Measurements from ENCODE around the gene GJC2.

Gene GJC2

DNA sequence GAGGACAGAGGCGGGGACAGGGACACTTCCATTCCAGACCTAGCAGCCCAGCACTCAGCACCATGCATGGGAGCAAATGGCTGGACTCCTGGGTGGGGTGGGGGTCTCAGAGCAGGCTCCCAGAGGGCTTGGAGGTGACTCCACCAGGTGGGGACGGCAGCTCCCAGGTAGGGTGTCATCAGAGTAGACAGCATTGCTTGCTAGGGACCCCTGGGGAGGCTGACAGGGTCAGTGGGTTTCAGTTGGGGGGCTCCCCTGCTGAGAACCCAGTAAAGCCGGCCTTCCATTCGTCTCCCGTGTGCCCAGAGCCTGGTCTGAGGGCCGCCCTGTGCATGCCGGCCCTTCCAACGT, 4.8 kb upstream of the GJC2 start:
- Histone ChIP-seq H3K4me1 (ENCODE audit: control insufficient read depth, insufficient read depth, low read length) (peaks cover 19% of the 10 kb centered on the region), H3K36me3 (ENCODE audit: control insufficient read depth, insufficient read depth, low read length) (no peaks in the 10 kb centered on the region), H3K9me3 (ENCODE audit: control insufficient read depth, low read length) (no peaks in the 10 kb centered on the region), H3K27me3 (ENCODE audit: control insufficient read depth, insufficient read depth, low read length, poor library complexity, severe bottlenecking) (no peaks in the 10 kb centered on the region), H3K4me3 (ENCODE audit: insufficient read depth, low read depth, low read length) (no peak overlapping the region), H3K27ac (ENCODE audit: insufficient read depth, low read depth, low read length, poor library complexity, severe bottlenecking) (no peak overlapping the region)
- WGBS, 2 experiments: 91 to 94% methylated on average over 8 of the region's 8 CpGs

DNA sequence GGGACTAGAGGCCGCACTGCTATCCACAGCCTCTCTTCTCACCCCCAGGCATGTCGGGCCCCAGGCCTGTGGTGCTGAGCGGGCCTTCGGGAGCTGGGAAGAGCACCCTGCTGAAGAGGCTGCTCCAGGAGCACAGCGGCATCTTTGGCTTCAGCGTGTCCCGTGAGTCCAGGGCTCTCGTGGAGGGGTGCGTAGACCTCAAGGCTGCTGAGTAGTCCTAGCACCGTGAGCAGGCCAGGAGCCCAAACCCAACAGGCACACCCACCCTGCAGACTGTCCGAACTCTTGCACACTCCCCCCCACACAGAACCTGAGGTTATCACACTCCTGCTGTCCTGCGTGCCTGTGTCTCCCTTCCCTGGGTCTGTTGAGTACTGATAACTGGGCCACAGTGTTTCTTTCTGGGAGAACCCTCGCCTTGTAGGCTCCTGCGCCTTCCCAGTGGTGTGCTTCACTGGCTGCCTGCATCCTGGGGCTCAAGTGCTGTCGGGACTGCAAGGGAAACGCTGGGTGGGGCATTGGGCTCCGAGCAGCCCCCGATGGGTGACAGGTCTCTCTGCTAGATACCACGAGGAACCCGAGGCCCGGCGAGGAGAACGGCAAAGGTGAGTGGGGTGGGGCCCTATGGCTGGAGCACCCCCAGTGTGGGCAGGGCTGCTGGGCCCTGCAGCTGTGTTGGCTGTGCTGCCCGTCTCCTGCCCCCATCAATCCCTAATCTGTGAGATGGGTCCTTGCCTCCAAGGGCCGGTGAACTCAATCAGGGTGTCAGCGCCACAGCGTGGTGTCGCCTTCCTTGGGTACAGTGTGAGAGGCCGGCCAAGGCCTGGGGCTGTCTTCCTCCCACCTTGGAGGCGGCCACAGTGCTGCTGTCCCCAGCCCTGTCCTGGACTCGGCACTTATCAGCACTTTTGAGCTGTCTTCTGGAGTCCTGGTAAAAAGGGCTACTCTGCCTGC, 4.0 kb upstream of the GJC2 start:
- H3K36me3 ChIP-seq (ENCODE audit: control insufficient read depth, insufficient read depth, low read length): no peaks in the 10 kb centered on the region
- WGBS, 2 experiments: 95% methylated on average over 31 of the region's 31 CpGs
- no peaks in the 10 kb centered on the region for H3K9me3 ChIP-seq (ENCODE audit: control insufficient read depth, low read length)
- no peak overlapping the region for H3K27ac ChIP-seq (ENCODE audit: insufficient read depth, low read depth, low read length, poor library complexity, severe bottlenecking)
- no peaks in the 10 kb centered on the region for H3K27me3 ChIP-seq (ENCODE audit: control insufficient read depth, insufficient read depth, low read length, poor library complexity, severe bottlenecking)
- H3K4me3 ChIP-seq (ENCODE audit: insufficient read depth, low read depth, low read length): no peak overlapping the region
- peaks cover 23% of the 10 kb centered on the region for H3K4me1 ChIP-seq (ENCODE audit: control insufficient read depth, insufficient read depth, low read length)

DNA sequence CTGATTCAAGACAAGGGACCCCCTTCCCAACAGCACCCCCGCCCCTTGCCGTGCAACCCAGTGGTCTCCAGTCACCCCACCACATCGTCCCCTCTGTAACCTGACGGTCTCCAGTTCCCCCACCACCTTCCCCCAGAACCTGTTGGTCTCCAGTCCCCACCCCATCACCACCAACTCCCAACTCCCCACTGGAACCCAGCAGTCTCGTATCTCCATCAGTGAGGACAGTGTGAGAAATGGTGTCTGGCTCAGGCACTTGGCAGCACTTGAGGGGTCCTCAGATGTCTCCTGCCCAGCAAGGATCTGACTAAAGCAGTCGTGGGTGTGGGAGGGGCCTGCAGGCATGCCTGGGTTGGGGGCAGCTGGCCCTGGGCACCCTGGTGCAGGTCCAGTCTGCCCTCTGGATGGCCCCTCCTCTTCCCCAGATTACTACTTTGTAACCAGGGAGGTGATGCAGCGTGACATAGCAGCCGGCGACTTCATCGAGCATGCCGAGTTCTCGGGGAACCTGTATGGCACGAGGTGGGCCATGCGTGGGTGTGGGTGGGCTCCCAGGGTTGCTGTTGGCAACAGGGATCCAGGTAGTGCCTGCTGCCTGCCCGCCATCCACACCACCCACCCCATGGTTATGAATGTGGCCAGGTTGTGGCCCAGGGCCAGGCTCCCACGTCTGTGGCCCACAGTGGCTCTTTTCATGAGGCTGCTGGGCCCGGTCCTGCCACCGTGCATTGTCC, 3.1 kb upstream of the GJC2 start:
- 93 to 94% methylated on average over 18 of the region's 18 CpGs for WGBS, 2 experiments
- Histone ChIP-seq H3K9me3 (ENCODE audit: control insufficient read depth, low read length) (no peaks in the 10 kb centered on the region), H3K27ac (ENCODE audit: insufficient read depth, low read depth, low read length, poor library complexity, severe bottlenecking) (no peak overlapping the region), H3K27me3 (ENCODE audit: control insufficient read depth, insufficient read depth, low read length, poor library complexity, severe bottlenecking) (no peaks in the 10 kb centered on the region), H3K4me1 (ENCODE audit: control insufficient read depth, insufficient read depth, low read length) (peaks cover 16% of the 10 kb centered on the region), H3K4me3 (ENCODE audit: insufficient read depth, low read depth, low read length) (no peak overlapping the region), H3K36me3 (ENCODE audit: control insufficient read depth, insufficient read depth, low read length) (no peaks in the 10 kb centered on the region)

DNA sequence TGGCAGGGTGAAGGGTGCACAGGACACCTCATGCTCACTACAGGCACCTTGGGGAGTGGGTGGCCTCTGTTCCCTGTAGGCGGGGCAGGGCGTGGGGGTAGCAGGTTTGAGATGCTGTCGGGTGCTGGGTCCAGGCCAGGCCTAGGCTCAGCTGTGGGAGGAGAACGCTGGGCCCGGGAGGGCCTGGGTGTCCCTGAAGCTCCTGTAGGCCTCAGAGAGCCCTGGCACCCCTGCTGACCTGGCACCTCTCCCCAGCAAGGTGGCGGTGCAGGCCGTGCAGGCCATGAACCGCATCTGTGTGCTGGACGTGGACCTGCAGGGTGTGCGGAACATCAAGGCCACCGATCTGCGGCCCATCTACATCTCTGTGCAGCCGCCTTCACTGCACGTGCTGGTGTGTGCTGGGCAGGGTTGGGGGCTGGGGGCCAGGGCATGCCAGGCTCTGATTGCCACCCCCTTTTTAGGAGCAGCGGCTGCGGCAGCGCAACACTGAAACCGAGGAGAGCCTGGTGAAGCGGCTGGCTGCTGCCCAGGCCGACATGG, 2.5 kb upstream of the GJC2 start:
- no peak overlapping the region for H3K4me3 ChIP-seq (ENCODE audit: insufficient read depth, low read depth, low read length)
- H3K9me3 ChIP-seq (ENCODE audit: control insufficient read depth, low read length): no peaks in the 10 kb centered on the region
- H3K36me3 ChIP-seq (ENCODE audit: control insufficient read depth, insufficient read depth, low read length): no peaks in the 10 kb centered on the region
- 94 to 95% methylated on average over 20 of the region's 20 CpGs for WGBS, 2 experiments
- peaks cover 16% of the 10 kb centered on the region for H3K4me1 ChIP-seq (ENCODE audit: control insufficient read depth, insufficient read depth, low read length)
- no peak overlapping the region for H3K27ac ChIP-seq (ENCODE audit: insufficient read depth, low read depth, low read length, poor library complexity, severe bottlenecking)
- H3K27me3 ChIP-seq (ENCODE audit: control insufficient read depth, insufficient read depth, low read length, poor library complexity, severe bottlenecking): no peaks in the 10 kb centered on the region

DNA sequence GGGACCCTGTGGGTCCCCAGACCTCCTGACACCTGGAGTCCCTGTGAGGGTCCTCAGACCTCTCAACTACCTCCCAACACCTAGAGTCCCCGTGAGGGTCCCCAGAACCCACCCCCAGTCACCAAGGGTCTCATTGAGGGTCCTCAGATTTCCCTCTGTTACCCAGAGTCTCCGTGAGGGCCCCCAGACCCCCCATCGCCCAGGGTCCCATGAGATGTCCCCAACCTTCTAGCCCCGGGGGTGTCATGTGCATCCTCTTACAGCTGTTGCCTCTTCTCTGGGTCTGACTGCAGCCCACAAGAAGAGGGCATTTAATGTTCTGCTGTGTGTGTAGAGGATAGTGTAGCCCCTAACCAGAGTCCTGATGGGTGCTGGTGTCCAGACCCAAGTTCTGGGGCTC, 2.0 kb upstream of the GJC2 start:
- no peaks in the 10 kb centered on the region for H3K36me3 ChIP-seq (ENCODE audit: control insufficient read depth, insufficient read depth, low read length)
- H3K27ac ChIP-seq (ENCODE audit: insufficient read depth, low read depth, low read length, poor library complexity, severe bottlenecking): no peak overlapping the region
- WGBS, 2 experiments: 92 to 96% methylated on average over 4 of the region's 4 CpGs

DNA sequence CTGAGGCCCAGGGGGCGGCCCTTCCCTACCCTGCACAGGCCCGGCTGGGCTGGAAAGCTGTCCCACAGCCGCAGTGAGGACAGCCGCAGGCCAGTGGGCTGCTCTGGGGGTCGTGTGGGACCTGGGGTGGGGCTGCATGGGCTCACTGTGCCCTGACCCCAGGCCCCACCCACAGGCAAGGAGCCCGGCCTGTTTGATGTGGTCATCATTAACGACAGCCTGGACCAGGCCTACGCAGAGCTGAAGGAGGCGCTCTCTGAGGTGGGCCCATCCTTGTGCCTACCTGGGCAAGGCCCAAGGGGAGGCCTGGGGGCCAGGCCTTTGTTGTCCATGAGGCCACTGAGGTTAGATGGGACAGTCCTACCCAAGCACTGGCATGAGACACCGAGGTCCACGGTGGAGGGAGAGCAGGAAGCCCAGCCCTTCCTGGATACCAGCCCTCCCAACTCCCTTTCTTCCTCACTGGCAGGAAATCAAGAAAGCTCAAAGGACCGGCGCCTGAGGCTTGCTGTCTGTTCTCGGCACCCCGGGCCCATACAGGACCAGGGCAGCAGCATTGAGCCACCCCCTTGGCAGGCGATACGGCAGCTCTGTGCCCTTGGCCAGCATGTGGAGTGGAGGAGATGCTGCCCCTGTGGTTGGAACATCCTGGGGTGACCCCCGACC, 1.4 kb upstream of the GJC2 start:
- H3K27me3 ChIP-seq (ENCODE audit: control insufficient read depth, insufficient read depth, low read length, poor library complexity, severe bottlenecking): no peaks in the 10 kb centered on the region
- WGBS, 2 experiments: 92 to 94% methylated on average over 18 of the region's 18 CpGs
- no peaks in the 10 kb centered on the region for H3K36me3 ChIP-seq (ENCODE audit: control insufficient read depth, insufficient read depth, low read length)
- H3K4me3 ChIP-seq (ENCODE audit: insufficient read depth, low read depth, low read length): no peak overlapping the region
- H3K9me3 ChIP-seq (ENCODE audit: control insufficient read depth, low read length): no peaks in the 10 kb centered on the region
- no peak overlapping the region for H3K27ac ChIP-seq (ENCODE audit: insufficient read depth, low read depth, low read length, poor library complexity, severe bottlenecking)
- H3K4me1 ChIP-seq (ENCODE audit: control insufficient read depth, insufficient read depth, low read length): peaks cover 16% of the 10 kb centered on the region

More for the DNA sequence above, 2.0 kb upstream of the GJC2 start:
- peaks cover 16% of the 10 kb centered on the region for H3K4me1 ChIP-seq (ENCODE audit: control insufficient read depth, insufficient read depth, low read length)
- H3K9me3 ChIP-seq (ENCODE audit: control insufficient read depth, low read length): no peaks in the 10 kb centered on the region
- H3K27me3 ChIP-seq (ENCODE audit: control insufficient read depth, insufficient read depth, low read length, poor library complexity, severe bottlenecking): no peaks in the 10 kb centered on the region
- H3K4me3 ChIP-seq (ENCODE audit: insufficient read depth, low read depth, low read length): no peak overlapping the region

DNA sequence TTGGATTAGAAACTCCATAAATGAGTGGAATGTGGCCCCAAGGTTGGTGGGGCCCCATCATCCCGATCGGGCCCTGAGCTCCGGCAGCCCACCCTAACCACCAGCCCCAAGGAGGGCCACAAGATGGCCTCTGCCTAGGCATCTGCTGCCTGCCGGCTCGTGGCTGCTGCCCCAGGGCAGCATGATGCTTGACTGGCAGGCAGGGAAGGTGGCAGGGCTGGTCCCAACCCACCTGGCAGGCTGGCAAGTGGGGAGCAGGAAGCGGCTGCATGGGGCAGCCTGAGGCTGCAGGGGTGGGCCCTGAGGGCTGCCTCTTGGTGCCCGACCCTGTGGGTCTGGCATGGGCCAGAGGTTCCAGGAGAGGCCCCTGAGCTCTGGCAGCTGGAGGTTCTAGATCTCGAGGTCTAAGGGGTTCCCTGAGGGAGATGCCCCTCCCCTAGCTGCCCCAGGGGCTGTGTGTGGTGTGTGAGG, 760 bp upstream of the GJC2 start:
- no peaks in the 10 kb centered on the region for H3K9me3 ChIP-seq (ENCODE audit: control insufficient read depth, low read length)
- no peak overlapping the region for H3K27ac ChIP-seq (ENCODE audit: insufficient read depth, low read depth, low read length, poor library complexity, severe bottlenecking)
- no peaks in the 10 kb centered on the region for H3K27me3 ChIP-seq (ENCODE audit: control insufficient read depth, insufficient read depth, low read length, poor library complexity, severe bottlenecking)
- peaks cover 16% of the 10 kb centered on the region for H3K4me1 ChIP-seq (ENCODE audit: control insufficient read depth, insufficient read depth, low read length)
- no peaks in the 10 kb centered on the region for H3K36me3 ChIP-seq (ENCODE audit: control insufficient read depth, insufficient read depth, low read length)
- WGBS, 2 experiments: 89 to 92% methylated on average over 8 of the region's 8 CpGs
- no peak overlapping the region for H3K4me3 ChIP-seq (ENCODE audit: insufficient read depth, low read depth, low read length)

DNA sequence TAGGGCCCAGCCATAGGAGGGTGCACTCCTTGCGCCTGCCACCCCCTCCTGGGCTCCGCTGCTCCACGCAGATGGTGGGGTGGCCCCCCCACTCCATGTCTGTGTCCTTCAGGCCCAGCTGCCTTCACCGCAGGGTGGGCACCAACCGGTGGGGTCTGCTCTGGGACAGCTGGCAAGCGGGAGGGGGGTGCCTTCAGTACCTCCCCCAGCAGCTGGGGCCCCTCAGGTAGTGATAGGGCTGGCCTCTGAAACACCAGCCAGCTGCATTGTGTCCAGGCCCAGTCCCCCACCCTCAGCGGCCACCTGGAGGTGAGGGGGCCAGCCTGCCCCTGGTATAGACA, 360 bp downstream of the GJC2 start:
- Histone ChIP-seq H3K27ac (ENCODE audit: insufficient read depth, low read depth, low read length, poor library complexity, severe bottlenecking) (peak overlapping the region; percentile 40), H3K4me3 (ENCODE audit: insufficient read depth, low read depth, low read length) (no peak overlapping the region), H3K27me3 (ENCODE audit: control insufficient read depth, insufficient read depth, low read length, poor library complexity, severe bottlenecking) (no peaks in the 10 kb centered on the region), H3K9me3 (ENCODE audit: control insufficient read depth, low read length) (no peaks in the 10 kb centered on the region), H3K36me3 (ENCODE audit: control insufficient read depth, insufficient read depth, low read length) (no peaks in the 10 kb centered on the region), H3K4me1 (ENCODE audit: control insufficient read depth, insufficient read depth, low read length) (peaks cover 16% of the 10 kb centered on the region)
- 91 to 92% methylated on average over 7 of the region's 7 CpGs for WGBS, 2 experiments

DNA sequence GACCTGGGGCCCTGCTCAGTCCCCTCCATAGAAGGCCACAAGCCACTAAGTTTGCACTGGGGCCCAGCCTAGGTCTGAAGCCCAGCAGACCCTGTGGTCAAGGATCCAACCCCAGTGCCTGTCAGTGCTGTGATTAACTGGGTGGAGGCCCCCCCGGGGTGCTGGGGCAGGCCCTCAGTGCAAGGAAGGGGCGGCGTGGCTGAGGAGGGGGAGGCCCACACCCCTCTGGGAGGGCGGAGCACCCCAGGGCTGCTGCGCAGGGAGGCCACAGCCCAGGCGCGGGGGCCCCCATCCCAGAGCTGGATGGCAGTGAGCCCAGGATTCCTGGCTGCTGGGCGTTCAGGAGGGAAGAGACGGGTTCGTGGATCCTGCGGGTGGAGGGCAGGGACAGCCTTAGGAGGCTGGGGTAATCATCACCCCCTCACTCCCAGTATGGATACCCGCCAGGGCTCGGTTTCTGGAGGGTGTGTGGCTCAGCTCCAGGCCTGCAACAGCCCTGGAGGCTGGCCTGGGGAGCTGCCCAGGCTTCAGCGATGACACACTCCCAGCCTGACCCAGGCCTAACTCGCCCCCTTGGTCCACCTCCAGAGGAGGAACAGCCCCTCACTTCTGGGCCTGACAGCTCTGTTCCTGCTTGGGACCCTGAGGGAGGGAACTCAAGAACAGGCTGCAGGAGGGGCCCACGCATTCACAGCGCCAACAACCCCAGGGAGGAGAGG, 890 bp downstream of the GJC2 start:
- Histone ChIP-seq H3K4me3 (ENCODE audit: insufficient read depth, low read depth, low read length) (no peak overlapping the region), H3K36me3 (ENCODE audit: control insufficient read depth, insufficient read depth, low read length) (no peaks in the 10 kb centered on the region), H3K27me3 (ENCODE audit: control insufficient read depth, insufficient read depth, low read length, poor library complexity, severe bottlenecking) (no peaks in the 10 kb centered on the region), H3K9me3 (ENCODE audit: control insufficient read depth, low read length) (no peaks in the 10 kb centered on the region), H3K4me1 (ENCODE audit: control insufficient read depth, insufficient read depth, low read length) (peaks cover 16% of the 10 kb centered on the region), H3K27ac (ENCODE audit: insufficient read depth, low read depth, low read length, poor library complexity, severe bottlenecking) (peak overlapping the region; percentile 40)
- 85% methylated on average over 17 of the region's 17 CpGs for WGBS, 2 experiments
